ENCODE results near the gene NMUR1.

The NMUR1 gene

GRCh38 chr2:231483398-231484329 is 46.6 kb downstream of the NMUR1 start:
- DNase-seq (ENCODE audit: low read depth) = no peak

GRCh38 chr2:231482806-231483391 is 47.3 kb downstream of the NMUR1 start:
- no peak for DNase-seq (ENCODE audit: low read depth)

GRCh38 chr2:231480781-231481180 is 49.5 kb downstream of the NMUR1 start:
- no peak for DNase-seq (ENCODE audit: low read depth)

GRCh38 chr2:231479455-231479854 is 50.8 kb downstream of the NMUR1 start:
- no peak for DNase-seq (ENCODE audit: low read depth)

- no peak for DNase-seq (ENCODE audit: low read depth)
Observed at GRCh38 chr2:231476920-231477319, 53.3 kb downstream of the NMUR1 start.

- no peak for DNase-seq (ENCODE audit: low read depth)
Observed at GRCh38 chr2:231475965-231476364, 54.3 kb downstream of the NMUR1 start.
